ENCODE results near the gene AMBRA1.
"Not testable (repeated sequence)": the region's sequence is repeated elsewhere in the genome, so short reads cannot be mapped to it uniquely, and the experiment has no call there.

AMBRA1 gene

GRCh38 chr11:46377290-46377689 lies 216.5 kb downstream of the AMBRA1 start:
- no peak for DNase-seq

DNA sequence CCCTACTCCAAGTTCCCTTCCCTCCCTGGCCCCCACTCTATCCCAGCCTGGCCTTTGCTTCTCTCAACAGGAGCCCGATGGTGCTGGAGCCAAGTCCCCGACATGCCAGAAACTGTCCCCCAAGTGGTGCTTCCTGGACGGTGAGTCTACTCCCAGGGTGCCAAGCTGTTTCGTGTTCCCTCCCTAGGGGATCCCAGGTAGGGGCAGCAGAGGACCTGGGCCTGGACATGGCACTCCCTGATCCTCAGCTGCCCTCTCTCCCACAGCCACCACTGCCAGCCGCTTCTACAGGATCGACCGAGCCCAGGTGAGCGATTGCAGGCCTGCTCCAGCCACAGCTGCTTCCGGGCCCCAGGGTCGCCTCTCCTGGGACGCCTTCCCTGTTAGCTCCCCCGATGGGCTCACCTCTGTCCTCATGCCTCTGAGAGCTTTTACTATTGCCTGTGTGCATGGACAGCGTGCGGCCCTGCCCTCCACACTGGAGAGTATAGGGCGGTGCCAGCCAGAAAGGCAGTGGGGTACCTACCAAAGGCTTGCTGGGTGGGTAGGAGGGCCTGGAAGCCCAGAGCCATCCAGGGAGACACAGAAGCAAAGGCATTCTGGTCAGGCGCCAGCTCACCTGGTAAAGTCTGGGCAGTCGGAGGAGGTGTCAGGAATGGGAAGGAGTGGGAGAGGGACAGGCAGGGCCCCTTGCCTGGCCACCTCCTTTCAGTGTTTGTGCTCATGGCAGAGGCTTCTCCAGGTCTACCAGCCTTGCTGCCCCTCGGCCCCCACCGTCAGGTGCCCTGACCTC lies 217.4 kb downstream of the AMBRA1 start:
- no peak for DNase-seq

DNA sequence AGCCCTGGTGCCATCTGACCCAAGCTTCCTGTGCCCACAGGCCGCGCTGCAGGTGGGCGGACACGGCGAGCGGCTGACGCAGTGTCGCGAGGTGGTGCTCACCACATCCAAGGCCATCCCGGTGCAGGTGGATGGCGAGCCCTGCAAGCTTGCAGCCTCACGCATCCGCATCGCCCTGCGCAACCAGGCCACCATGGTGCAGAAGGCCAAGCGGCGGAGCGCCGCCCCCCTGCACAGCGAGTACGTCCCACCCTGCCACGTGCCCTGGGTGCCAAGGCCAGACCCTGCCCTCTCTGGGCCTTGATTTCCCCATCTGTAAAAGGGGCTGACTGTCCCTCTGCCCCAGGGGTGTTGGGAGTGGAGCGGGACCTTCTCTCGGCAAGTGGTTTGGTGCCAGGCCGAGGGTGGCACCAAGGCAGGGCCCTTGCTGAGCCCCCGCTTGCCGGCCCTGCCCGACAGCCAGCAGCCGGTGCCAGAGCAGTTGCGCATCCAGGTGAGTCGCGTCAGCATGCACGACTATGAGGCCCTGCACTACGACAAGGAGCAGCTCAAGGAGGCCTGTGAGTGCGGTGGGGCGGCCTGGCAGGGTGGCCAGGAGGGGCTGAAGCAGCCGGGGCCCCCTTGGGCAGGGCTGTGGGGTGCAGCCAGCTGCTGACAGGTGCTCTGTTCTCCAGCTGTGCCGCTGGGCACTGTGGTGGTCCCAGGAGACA lies 218.3 kb downstream of the AMBRA1 start:
- DNase-seq = no peak

- DNase-seq = no peak
These were observed 219.0 kb downstream of the AMBRA1 start for GRCh38 chr11:46374815-46375214.

GRCh38 chr11:46373787-46374740 lies 219.8 kb downstream of the AMBRA1 start:
- DNase-seq = no peak

DNA sequence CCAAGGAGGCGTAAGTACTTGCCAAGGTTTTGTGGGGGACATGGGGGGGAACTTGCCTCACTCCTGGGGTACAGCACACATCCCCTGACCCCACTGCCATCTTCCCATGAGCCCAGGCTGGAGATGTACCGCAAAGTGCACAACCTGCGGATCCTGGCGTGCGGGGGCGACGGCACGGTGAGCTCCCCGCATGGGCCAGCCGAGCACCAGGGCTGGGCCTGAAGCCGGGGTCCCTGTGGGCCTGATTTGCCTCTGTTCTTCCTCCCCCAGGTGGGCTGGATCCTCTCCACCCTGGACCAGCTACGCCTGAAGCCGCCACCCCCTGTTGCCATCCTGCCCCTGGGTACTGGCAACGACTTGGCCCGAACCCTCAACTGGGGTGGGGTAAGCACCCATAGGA lies 221.3 kb downstream of the AMBRA1 start:
- not testable (repeated sequence) for DNase-seq

DNA sequence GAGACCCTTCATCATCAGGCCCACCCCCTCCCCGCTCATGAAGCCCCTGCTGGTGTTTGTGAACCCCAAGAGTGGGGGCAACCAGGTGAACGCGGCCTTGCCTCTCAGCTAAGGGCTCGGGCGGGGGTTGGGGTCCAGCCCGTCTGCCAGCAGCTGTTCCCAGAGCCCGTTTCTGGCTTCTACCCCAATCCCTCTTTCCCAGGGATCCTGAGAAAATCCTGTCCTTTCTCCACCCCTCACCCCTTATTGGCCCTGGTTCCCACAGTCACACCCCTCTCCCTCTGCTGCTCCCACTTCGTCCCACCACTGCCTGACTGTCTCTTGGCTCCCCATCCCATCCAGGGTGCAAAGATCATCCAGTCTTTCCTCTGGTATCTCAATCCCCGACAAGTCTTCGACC lies 221.7 kb downstream of the AMBRA1 start:
- DNase-seq = no peak

DNA sequence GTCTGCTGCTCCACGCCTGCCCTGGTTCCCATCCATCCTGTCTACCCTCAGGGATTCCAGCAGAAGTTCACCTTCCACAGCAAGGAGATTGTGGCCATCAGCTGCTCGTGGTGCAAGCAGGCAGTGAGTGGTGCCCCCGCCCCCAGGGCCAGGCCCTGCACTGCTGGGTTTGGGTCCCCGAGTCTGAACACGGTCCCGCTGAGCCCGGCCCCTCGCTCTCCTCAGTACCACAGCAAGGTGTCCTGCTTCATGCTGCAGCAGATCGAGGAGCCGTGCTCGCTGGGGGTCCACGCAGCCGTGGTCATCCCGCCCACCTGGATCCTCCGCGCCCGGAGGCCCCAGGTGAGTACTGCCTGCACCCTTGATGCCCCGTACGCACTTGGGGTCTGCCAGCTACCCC lies 222.6 kb downstream of the AMBRA1 start:
- DNase-seq = not testable (repeated sequence)

- no peak for DNase-seq
These were observed 223.6 kb downstream of the AMBRA1 start for GRCh38 chr11:46370253-46370652.

GRCh38 chr11:46369458-46370152 lies 224.2 kb downstream of the AMBRA1 start:
- DNase-seq = peak; percentile 63

DNA sequence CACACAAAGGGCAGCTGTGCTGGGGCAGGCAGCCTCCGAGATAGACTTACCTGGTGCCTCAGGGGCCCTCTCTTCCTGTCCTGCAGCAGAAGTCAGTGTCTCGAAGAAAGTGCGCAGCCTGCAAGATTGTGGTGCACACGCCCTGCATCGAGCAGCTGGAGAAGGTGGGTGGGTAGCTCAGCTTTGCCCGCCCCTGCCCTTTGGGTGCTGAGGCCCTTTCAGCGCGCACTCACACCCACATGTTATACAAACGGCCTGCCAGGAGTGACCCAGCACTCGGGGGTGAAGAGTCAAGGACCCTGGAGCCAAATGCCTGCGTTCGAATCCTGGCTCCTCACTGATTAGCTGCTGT lies 225.9 kb downstream of the AMBRA1 start:
- no peak for DNase-seq

DNA sequence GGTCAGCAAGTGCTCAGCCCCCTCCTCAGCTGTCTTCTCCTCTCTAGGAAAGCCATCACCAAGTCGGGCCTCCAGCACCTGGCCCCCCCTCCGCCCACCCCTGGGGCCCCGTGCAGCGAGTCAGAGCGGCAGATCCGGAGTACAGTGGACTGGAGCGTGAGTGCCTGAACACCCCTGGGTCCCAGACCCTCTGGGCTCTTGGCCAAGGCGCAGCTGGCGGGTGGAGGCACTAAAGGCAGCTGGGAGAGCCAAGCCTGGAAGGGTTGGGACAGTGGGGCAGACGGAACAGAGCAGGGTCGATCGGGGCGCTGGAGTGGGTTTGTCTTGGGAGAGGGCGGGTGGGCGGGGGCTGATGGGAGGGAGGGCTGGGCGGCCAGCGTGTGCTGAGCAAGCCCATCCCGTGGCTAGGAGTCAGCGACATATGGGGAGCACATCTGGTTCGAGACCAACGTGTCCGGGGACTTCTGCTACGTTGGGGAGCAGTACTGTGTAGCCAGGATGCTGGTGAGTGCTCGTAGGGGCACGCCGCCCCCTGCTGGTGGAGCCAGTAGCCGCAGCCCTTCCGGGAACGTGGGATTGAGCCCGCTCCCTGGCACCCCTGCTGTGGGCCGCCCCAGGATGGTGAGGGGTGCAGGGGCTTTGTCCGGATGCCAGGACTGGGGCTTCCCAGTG lies 226.4 kb downstream of the AMBRA1 start:
- DNase-seq = peak; percentile 74

GRCh38 chr11:46366661-46367161 lies 227.1 kb downstream of the AMBRA1 start:
- DNase-seq = no peak

DNA sequence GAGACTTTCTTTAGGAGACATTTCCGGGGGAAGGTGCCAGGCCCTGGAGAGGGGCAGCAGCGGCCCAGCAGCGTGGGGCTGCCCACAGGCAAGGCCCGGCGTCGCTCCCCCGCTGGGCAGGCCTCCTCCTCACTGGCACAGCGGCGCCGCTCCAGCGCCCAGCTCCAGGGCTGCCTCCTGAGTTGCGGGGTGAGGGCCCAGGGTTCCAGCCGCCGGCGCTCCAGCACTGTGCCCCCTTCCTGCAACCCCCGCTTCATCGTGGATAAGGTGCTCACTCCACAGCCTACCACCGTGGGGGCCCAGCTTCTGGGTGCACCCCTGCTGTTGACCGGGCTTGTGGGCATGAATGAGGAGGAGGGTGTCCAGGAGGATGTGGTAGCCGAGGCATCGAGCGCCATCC lies 227.6 kb downstream of the AMBRA1 start:
- DNase-seq = no peak

DNA sequence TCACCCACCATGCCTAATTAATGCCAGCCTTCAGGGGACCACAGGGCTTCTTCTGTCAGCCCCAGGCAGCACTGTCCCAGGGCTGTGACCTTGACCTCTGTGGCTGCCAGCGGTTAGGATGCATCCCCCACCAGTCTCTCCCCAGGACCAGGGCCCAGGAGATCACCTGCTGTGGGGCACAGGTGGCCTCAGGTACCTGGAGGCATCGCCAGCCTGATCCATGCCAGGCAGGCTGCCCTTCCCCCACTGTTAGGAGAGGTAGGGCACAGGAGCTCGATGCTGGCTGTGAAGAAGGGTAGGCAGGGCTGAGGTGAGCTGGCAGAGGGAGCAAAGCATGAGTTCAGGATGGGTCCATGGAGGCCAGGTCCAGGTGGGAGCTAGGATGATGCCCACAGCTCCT lies 229.0 kb downstream of the AMBRA1 start:
- no peak for DNase-seq

- DNase-seq = no peak
These were observed 229.8 kb downstream of the AMBRA1 start for GRCh38 chr11:46364056-46364455.

- no peak for DNase-seq
These were observed 230.3 kb downstream of the AMBRA1 start for GRCh38 chr11:46363455-46364005.

DNA sequence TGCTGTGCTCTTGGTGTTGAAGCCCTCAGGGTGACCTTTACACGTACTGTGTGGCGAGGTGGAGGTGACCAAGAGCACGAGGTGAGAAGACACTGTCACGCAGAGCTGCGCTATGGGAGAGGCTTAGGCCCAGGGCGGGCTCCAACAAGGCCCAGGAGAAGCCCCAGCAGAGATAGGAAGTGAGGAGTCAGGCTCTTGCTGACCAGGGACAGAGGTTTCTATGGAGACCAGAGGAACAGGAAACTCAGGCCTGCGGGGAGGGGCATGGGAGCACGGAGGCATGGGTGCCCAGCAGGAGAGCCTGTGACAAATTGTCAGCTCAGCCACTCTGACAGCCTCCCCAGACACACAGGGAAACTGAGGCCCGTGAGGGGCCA lies 230.8 kb downstream of the AMBRA1 start:
- no peak for DNase-seq

GRCh38 chr11:46362156-46363030 lies 231.4 kb downstream of the AMBRA1 start:
- DNase-seq = no peak

DNA sequence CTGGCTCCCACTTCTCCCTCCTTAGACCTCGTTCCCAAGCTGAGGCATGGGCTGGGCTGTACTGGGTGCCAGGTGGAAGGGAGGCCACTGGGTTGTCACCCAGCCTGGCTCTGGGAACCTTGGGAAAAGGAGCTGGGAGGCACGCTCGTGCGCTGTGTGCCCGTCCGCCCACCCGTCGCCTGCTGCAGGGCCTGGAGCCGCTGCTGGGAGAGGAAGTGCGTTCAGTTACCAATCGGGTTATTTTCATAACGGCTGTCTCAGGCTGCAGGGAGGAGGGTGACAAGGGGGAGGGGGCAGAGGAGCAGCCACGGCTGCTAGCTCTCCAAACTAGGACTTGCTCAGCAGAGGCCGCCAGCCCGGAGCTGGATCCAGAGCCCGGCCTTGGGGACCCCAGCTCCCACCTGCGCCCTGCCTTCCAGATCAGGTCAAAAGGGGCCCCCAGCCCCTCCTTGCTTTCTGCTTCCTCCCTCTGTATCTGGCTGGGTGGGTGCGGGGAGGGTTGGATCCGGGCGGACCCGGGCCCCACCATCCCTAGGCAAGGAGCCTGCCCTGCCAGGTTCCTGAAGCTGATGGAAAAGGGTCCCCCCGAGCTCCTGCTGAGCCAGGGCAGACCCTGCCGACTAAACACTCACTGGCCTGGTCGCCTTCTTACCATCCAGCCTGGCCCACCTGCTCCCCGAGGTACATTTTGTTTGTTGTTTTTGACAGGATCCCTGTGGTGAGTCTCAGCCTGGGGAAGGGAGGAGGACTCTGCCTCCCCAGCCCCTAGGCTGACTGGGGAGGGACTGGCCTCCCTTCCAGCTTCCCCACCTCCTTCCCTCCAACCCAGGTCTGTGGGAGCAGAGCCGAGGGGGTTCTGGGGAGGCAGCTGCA lies 232.3 kb downstream of the AMBRA1 start:
- peak; percentile 67 for DNase-seq
